Astrocyte (in vitro differentiated cells and primary cell): ENCODE data around the gene TSGA10. TPM values are rescaled to one million over a fixed set of nuclear protein-coding genes. Genes with fewer than 3 reads are reported as not detected.
A peak's percentile ranks its signal among the peaks of the same experiment; 100 is the strongest.

Experiments
- DNase-seq: peaks from one replicate; pipeline ENCODE4 v3.0.0-alpha.2; 2010; ENCODE audit warnings: low read depth
- FAIRE-seq: peaks from 2 replicates; lab custom pipeline; 2011; peaks lifted over from hg19 to GRCh38; lab: Jason Lieb, UNC
- H2AFZ ChIP-seq: 2 replicates; pipeline ENCODE4 v1.6.0; 2012; ENCODE audit warnings: low read depth, low read length, inconsistent platforms
- H3K27ac ChIP-seq: 2 replicates; pipeline ENCODE4 v1.5.1; 2011; ENCODE audit warnings: low read depth, low read length, inconsistent platforms
- H3K27me3 ChIP-seq: 2 replicates; pipeline ENCODE4 v1.6.0; 2011; ENCODE audit warnings: low read length, inconsistent platforms; ENCODE audit not compliant: insufficient read depth
- H3K36me3 ChIP-seq: 2 replicates; pipeline ENCODE4 v1.5.1; 2011; ENCODE audit warnings: low read length, inconsistent platforms; ENCODE audit not compliant: insufficient read depth
- H3K4me1 ChIP-seq: 2 replicates; pipeline ENCODE4 v1.5.1; 2011; ENCODE audit warnings: low read length, inconsistent platforms; ENCODE audit not compliant: insufficient read depth
- H3K4me2 ChIP-seq: 2 replicates; pipeline ENCODE4 v1.6.0; 2012; ENCODE audit warnings: low read length, inconsistent platforms
- H3K4me3 ChIP-seq: 2 replicates; pipeline ENCODE4 v1.5.1; 2011; ENCODE audit warnings: low read depth, mild to moderate bottlenecking, low read length, inconsistent platforms; ENCODE audit not compliant: insufficient read depth
- H3K79me2 ChIP-seq: 2 replicates; pipeline ENCODE4 v1.6.0; 2012; ENCODE audit warnings: mild to moderate bottlenecking, low read length, inconsistent platforms; ENCODE audit not compliant: insufficient read depth
- H3K9ac ChIP-seq: 2 replicates; pipeline ENCODE4 v1.6.0; 2012; ENCODE audit warnings: mild to moderate bottlenecking, low read length, inconsistent platforms
- H3K9me3 ChIP-seq: 2 replicates; pipeline ENCODE4 v1.5.1; 2012; ENCODE audit warnings: low read depth, mild to moderate bottlenecking, low read length, inconsistent platforms; ENCODE audit not compliant: insufficient read depth
- H4K20me1 ChIP-seq: 2 replicates; pipeline ENCODE4 v1.6.0; 2012; ENCODE audit warnings: low read length, inconsistent platforms; ENCODE audit not compliant: insufficient read depth
- H3K27ac Mint-ChIP-seq: one replicate; pipeline ENCODE4 v1.8.0; 2021; ENCODE audit warnings: mild to moderate bottlenecking, mixed read lengths; ENCODE audit not compliant: unreplicated experiment
- H3K27me3 Mint-ChIP-seq: one replicate; pipeline ENCODE4 v1.8.0; 2021; ENCODE audit warnings: low read depth, mixed read lengths; ENCODE audit not compliant: unreplicated experiment
- H3K36me3 Mint-ChIP-seq: one replicate; pipeline ENCODE4 v1.8.0; 2021; ENCODE audit warnings: low read depth, mixed read lengths; ENCODE audit not compliant: unreplicated experiment
- H3K4me1 Mint-ChIP-seq: one replicate; pipeline ENCODE4 v1.8.0; 2021; ENCODE audit warnings: low read depth, mixed read lengths; ENCODE audit not compliant: unreplicated experiment
- H3K4me3 Mint-ChIP-seq: one replicate; pipeline ENCODE4 v1.8.0; 2021; ENCODE audit warnings: mild to moderate bottlenecking, moderate library complexity, mixed read lengths; ENCODE audit not compliant: unreplicated experiment
- H3K9me3 Mint-ChIP-seq: one replicate; pipeline ENCODE4 v1.8.0; 2021; ENCODE audit warnings: mild to moderate bottlenecking, mixed read lengths; ENCODE audit not compliant: unreplicated experiment
- CTCF ChIP-seq: IDR thresholded peaks from 2 replicates; pipeline ENCODE4 v1.5.1; 2011; ENCODE audit warnings: low read depth, mild to moderate bottlenecking, inconsistent platforms, low read length, moderate library complexity; ENCODE audit not compliant: insufficient read depth
- EZH2 ChIP-seq: IDR thresholded peaks from 2 replicates; pipeline ENCODE4 v1.6.1; 2012; ENCODE audit warnings: mild to moderate bottlenecking, low read length, inconsistent platforms; ENCODE audit not compliant: insufficient read depth
- total RNA-seq: library from RNA; stranded (reverse); gene quantifications from 2 replicates; pipeline ENCODE4 v1.2.1, GENCODE V29; 2021

The TSGA10 gene
- total RNA-seq, 1 donor from 2014 or later, result 3.9 TPM

- TF ChIP-seq CTCF, result no peak
- no peak for TF ChIP-seq EZH2
- no peaks in the 10 kb centered on the region for H3K9me3 Mint-ChIP-seq
- H3K9me3 ChIP-seq, result no peaks in the 10 kb centered on the region
- no peaks in the 10 kb centered on the region for H3K36me3 ChIP-seq
- peak within 1 kb of the TSS; percentile 100 for H3K4me3 Mint-ChIP-seq
- H3K27ac ChIP-seq, result peak within 1 kb of the TSS; percentile 80
- H3K9ac ChIP-seq, result peak within 1 kb of the TSS; percentile 90
- no peaks in the 10 kb centered on the region for H3K27me3 ChIP-seq
- H3K4me1 Mint-ChIP-seq, result peaks cover 15% of the 10 kb centered on the region
- H3K27ac Mint-ChIP-seq, result peak within 1 kb of the TSS; percentile 89
- no peaks in the 10 kb centered on the region for H3K36me3 Mint-ChIP-seq
- DNase-seq (peak; percentile 94), FAIRE-seq (no peak)
- peaks cover 86% of the 10 kb centered on the region for H3K79me2 ChIP-seq
- peak within 1 kb of the TSS; percentile 92 for H2AFZ ChIP-seq
- H3K27me3 Mint-ChIP-seq, result no peaks in the 10 kb centered on the region
- H3K4me2 ChIP-seq, result peak within 1 kb of the TSS; percentile 93
- H3K4me1 ChIP-seq, result peaks cover 2% of the 10 kb centered on the region
- peak within 1 kb of the TSS; percentile 97 for H3K4me3 ChIP-seq
- H4K20me1 ChIP-seq, result peaks cover 19% of the 10 kb centered on the region
Measured at GRCh38 chr2:99180755-99181623, 26.2 kb upstream of the TSGA10 start, which contains the start of the genes MITD1 and MRPL30. Gene MITD1, minus strand, starts transcription at chr2:99181058. Its CDS starts 77 bp downstream, at chr2:99180981. Gene MRPL30, plus strand, starts transcription at chr2:99181184. Its CDS starts 5,020 bp downstream, at chr2:99186204.

GRCh38 chr2:99171377-99172140 is 16.8 kb upstream of the TSGA10 start:
- Mint-ChIP-seq H3K4me3 (no peak overlapping the region), H3K27ac (no peak overlapping the region), H3K27me3 (no peaks in the 10 kb centered on the region), H3K36me3 (no peaks in the 10 kb centered on the region), H3K4me1 (no peaks in the 10 kb centered on the region), H3K9me3 (no peaks in the 10 kb centered on the region)
- H3K27ac ChIP-seq, result no peak overlapping the region
- H2AFZ ChIP-seq, result no peak overlapping the region
- no peaks in the 10 kb centered on the region for H3K4me1 ChIP-seq
- no peak for FAIRE-seq
- DNase-seq, result no peak
- no peak overlapping the region for H3K4me2 ChIP-seq
- H3K27me3 ChIP-seq, result no peaks in the 10 kb centered on the region
- peaks cover 16% of the 10 kb centered on the region for H3K36me3 ChIP-seq
- H3K9ac ChIP-seq, result no peak overlapping the region
- H4K20me1 ChIP-seq, result peaks cover 4% of the 10 kb centered on the region
- no peak overlapping the region for H3K4me3 ChIP-seq
- no peaks in the 10 kb centered on the region for H3K9me3 ChIP-seq
- H3K79me2 ChIP-seq, result no peaks in the 10 kb centered on the region
- TF ChIP-seq EZH2 (no peak), CTCF (no peak)
